Stomach (tissue), 4 donors: ENCODE data around the gene CES3.

ENCODE experiments used
- EP300 ChIP-seq: sonication (generic); formaldehyde crosslinking; IDR thresholded peaks from one replicate; pipeline ENCODE4 v1.6.1; 2017; ENCODE audit warnings: antibody characterized with exemption
- POLR2A ChIP-seq, 4 donors: fragments of 450-650 bp; IDR thresholded peaks; one replicate each; pipeline ENCODE4 v1.6.1; 2016; ENCODE audit warnings: antibody characterized with exemption in 4 of 4, control low read depth in 2 of 4, mild to moderate bottlenecking in 1 of 4, moderate library complexity in 1 of 4
- POLR2AphosphoS5 ChIP-seq, 3 donors: sonication (generic); formaldehyde crosslinking; IDR thresholded peaks; one replicate each; pipeline ENCODE4 v1.6.1; 2016; ENCODE audit warnings: antibody characterized with exemption in 3 of 3
- TF ChIP-seq, protein P1 (sequence below), 7 experiments: fragments of 450-650 bp in 4 of 7; fragments of 200-600 bp in 3 of 7; sonication (generic) in 3 of 7; IDR thresholded peaks; one replicate each; pipeline ENCODE4 v1.5.1; 2016 to 2019; ENCODE audit warnings: antibody characterized with exemption in 7 of 7, control low read depth in 2 of 7, mild to moderate bottlenecking in 1 of 7

DNA sequence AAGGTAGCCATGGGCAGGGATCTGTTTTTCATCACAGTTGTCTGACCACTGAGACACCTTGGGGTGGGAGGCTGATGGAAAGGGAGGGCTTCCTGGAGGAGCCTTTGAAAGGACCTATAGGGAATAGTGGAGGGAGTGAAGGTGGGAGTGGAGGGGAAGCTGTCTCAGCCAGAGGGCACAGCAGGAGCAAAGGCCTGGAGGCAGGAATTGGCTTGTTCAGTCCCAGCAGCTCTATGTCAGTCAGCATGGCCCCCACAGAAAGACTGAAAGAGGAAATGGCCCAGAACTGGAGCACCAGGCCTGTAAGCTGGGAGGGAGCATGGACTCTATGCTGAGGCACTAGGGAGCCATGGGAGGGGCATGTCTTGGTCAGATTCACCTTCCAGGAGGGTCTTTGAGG, 55.1 kb downstream of the CES3 start:
- TF ChIP-seq POLR2A (IDR thresholded peaks at IDR 0.05) (no peak), POLR2AphosphoS5 (IDR thresholded peaks at IDR 0.05) (no peak), EP300 (no peak)
- TF ChIP-seq, protein P1, sequence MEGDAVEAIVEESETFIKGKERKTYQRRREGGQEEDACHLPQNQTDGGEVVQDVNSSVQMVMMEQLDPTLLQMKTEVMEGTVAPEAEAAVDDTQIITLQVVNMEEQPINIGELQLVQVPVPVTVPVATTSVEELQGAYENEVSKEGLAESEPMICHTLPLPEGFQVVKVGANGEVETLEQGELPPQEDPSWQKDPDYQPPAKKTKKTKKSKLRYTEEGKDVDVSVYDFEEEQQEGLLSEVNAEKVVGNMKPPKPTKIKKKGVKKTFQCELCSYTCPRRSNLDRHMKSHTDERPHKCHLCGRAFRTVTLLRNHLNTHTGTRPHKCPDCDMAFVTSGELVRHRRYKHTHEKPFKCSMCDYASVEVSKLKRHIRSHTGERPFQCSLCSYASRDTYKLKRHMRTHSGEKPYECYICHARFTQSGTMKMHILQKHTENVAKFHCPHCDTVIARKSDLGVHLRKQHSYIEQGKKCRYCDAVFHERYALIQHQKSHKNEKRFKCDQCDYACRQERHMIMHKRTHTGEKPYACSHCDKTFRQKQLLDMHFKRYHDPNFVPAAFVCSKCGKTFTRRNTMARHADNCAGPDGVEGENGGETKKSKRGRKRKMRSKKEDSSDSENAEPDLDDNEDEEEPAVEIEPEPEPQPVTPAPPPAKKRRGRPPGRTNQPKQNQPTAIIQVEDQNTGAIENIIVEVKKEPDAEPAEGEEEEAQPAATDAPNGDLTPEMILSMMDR (IDR thresholded peaks at IDR 0.05) = no peak
